K562 (cell line): Measurements from ENCODE around the gene EHBP1. TPM values are rescaled to one million over a fixed set of nuclear protein-coding genes. Genes with fewer than 3 reads are reported as not detected.

Source experiments
- CEBPB ChIP-seq: fragments of 450-650 bp; IDR thresholded peaks from 2 replicates; pipeline ENCODE4 v1.6.1; 2016; ENCODE audit warnings: missing genetic modification characterization, missing compliant biosample characterization
- CEBPG ChIP-seq, 3 experiments: fragments of 200-800 bp in 1 of 3; sonication (Bioruptor generic) in 1 of 3; sonication (generic) in 1 of 3; formaldehyde crosslinking in 1 of 3; IDR thresholded peaks in 2 of 3; conservative IDR thresholded peaks in 1 of 3; 2 replicates each; pipeline versions ENCODE4 v1.6.1 to v1.8.0; 2016 to 2022; ENCODE audit warnings: missing compliant biosample characterization in 2 of 3, missing genetic modification characterization in 2 of 3, mild to moderate bottlenecking in 1 of 3, missing genetic modification reagents in 1 of 3
- COPS2 ChIP-seq: fragments of 450-650 bp; conservative IDR thresholded peaks from 2 replicates; pipeline ENCODE4 v1.6.1; 2016; ENCODE audit warnings: mild to moderate bottlenecking, moderate library complexity
- CXXC5 ChIP-seq: fragments of 250-450 bp; sonication (Bioruptor Pico); IDR thresholded peaks from 2 replicates; pipeline ENCODE4 v1.8.0; 2022; ENCODE audit warnings: inconsistent platforms, mild to moderate bottlenecking, moderate library complexity
- EP300 ChIP-seq: IDR thresholded peaks from 2 replicates; pipeline ENCODE4 v1.6.1; 2012; ENCODE audit warnings: low read length, improper control_type of control experiment
- EP400 ChIP-seq: fragments of 450-650 bp; IDR thresholded peaks from 2 replicates; pipeline ENCODE4 v1.6.1; 2017; ENCODE audit warnings: antibody characterized with exemption, mild to moderate bottlenecking, moderate library complexity
- LEF1 ChIP-seq: fragments of 450-650 bp; IDR thresholded peaks from 2 replicates; pipeline ENCODE4 v1.6.1; 2016; ENCODE audit warnings: mild to moderate bottlenecking
- MYC ChIP-seq, 2 experiments: fragments of 250-450 bp in 1 of 2; sonication (Bioruptor Pico) in 1 of 2; IDR thresholded peaks; 2 replicates each; pipeline versions ENCODE4 v1.5.1 to v1.6.1; 2012 to 2021; ENCODE audit warnings: low read depth in 2 of 2, borderline replicate concordance in 1 of 2, improper control_type of control experiment in 1 of 2, low read length in 1 of 2, mild to moderate bottlenecking in 1 of 2, moderate library complexity in 1 of 2
- NBN ChIP-seq: fragments of 450-650 bp; IDR thresholded peaks from 2 replicates; pipeline ENCODE4 v1.6.1; 2016; ENCODE audit warnings: low read depth, mild to moderate bottlenecking
- NFRKB ChIP-seq: fragments of 450-650 bp; IDR thresholded peaks from 2 replicates; pipeline ENCODE4 v1.6.1; 2016; ENCODE audit warnings: low read depth
- PHF8 ChIP-seq: fragments of 200-600 bp; sonication (generic); IDR thresholded peaks from 2 replicates; pipeline ENCODE4 v1.6.1; 2012; ENCODE audit warnings: mixed run types, mild to moderate bottlenecking, inconsistent platforms, low read length, moderate library complexity, borderline replicate concordance
- RCOR1 ChIP-seq, 2 experiments: IDR thresholded peaks; 2 replicates each; pipeline ENCODE4 v1.6.1; 2012; ENCODE audit warnings: low read depth in 2 of 2, low read length in 2 of 2, borderline replicate concordance in 1 of 2, improper control_type of control experiment in 1 of 2
- SMAD4 ChIP-seq: fragments of 250-450 bp; sonication (Bioruptor Pico); conservative IDR thresholded peaks from 2 replicates; pipeline ENCODE4 v1.8.0; 2021; ENCODE audit warnings: inconsistent platforms, mild to moderate bottlenecking, moderate library complexity
- TBL1XR1 ChIP-seq, 2 experiments: IDR thresholded peaks; 2 replicates each; pipeline ENCODE4 v1.6.1; 2012; ENCODE audit warnings: improper control_type of control experiment in 2 of 2, low read length in 2 of 2, mild to moderate bottlenecking in 1 of 2
- TCF3 ChIP-seq: sonication (generic); formaldehyde crosslinking; IDR thresholded peaks from 2 replicates; pipeline ENCODE4 v1.4.0; 2020; ENCODE audit warnings: mild to moderate bottlenecking, missing genetic modification reagents
- TRIM24 ChIP-seq, 2 experiments: fragments of 450-650 bp; IDR thresholded peaks; 2 replicates each; pipeline ENCODE4 v1.6.1; 2016
- ZEB2 ChIP-seq: fragments of 450-650 bp; IDR thresholded peaks from 2 replicates; pipeline ENCODE4 v1.6.1; 2016
- ZNF696 ChIP-seq: fragments of 250-450 bp; sonication (Bioruptor Pico); conservative IDR thresholded peaks from 2 replicates; pipeline ENCODE4 v1.4.0; 2020; ENCODE audit warnings: mild to moderate bottlenecking, moderate library complexity
- polyA plus RNA-seq, 8 experiments: library from polyadenylated mRNA; depleted of rRNA in 4 of 8; stranded (reverse) in 5 of 8; unstranded in 3 of 8; fragments of >200 nt; fragmentation: Nextera tagmentation in 2 of 8; fragmentation: Illumina TruSeq in 1 of 8; extraction: Ambion mirVana in 2 of 8; extraction: Trizol in 1 of 8; gene quantifications; 2 replicates each; pipeline versions ENCODE4 v1.2.1 to v1.2.3, GENCODE V29; 2011 to 2014; ENCODE audit warnings: inconsistent platforms in 1 of 8, missing spikeins in 1 of 8
- total RNA-seq, 7 experiments: library from RNA; depleted of rRNA in 6 of 7; stranded (reverse); fragments of >200 nt in 6 of 7; fragmentation: Illumina TruSeq in 2 of 7; extraction: Trizol in 2 of 7; gene quantifications; 2 replicates each; pipeline versions ENCODE4 v1.2.1 to v1.2.3, GENCODE V29; 2011 to 2021; ENCODE audit warnings: low replicate concordance in 1 of 7
- TF ChIP-seq, protein P1 (sequence below): fragments of 250-450 bp; sonication (Bioruptor Pico); IDR thresholded peaks from 2 replicates; pipeline ENCODE4 v1.6.1; 2021; ENCODE audit warnings: mild to moderate bottlenecking
- TF ChIP-seq, protein P2 (sequence below): sonication (generic); formaldehyde crosslinking; IDR thresholded peaks from 2 replicates; pipeline ENCODE4 v1.8.1; 2022; ENCODE audit warnings: missing genetic modification reagents

The EHBP1 gene
- total and polyA plus RNA-seq, 9 of the 15 experiments (the other 6 are each of a cell fraction or from before 2014, with no cell fraction given) = 8.9 to 26.6 (median 19.3) TPM

DNA sequence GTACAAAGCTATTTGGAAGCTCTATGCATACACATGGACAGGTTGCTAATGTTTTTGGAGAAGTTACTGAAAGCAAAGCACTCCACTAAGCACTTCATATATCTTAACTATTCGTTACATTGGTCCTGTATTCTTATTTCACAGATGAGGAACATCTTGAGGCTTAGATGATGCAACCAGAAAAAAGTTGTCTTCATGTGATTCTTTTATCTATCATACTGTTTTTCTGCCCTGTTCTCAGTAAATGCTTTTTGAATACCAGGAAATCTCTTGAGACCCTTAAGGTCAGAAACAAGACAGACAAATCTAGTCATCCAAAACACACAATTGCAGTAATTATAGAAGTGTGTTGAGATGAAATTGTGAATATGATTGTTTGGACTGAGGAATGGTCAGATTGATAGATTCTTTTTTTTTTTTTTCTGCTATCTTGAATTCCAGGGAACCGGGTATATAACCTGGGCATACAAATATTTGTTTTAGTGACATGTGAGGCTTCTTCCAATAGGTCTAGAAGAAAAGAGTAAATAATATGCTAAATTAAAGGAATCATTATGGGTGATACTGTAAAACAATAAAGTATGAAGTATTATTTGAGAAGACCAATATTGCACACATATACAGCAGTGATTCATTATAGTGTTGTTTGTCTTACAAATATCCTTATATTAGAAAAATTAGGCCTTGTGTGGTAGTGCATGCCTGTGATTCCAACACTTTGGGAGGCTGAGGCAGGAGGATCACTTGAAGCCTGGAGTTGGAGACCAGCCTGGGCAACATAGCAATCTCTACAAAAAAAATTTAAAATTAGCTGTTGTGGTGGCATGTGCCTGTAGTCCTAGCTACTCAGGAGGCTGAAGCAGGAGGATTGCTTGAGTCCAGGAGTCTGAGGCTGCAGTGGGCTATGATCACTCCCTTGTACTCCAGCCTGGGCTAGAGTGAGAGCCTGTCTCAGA, 33.7 kb downstream of the EHBP1 start (continued):
- peak; percentile 39 for TF ChIP-seq EP400
- TF ChIP-seq CXXC5 (CRISPR knock-in tag) = peak; percentile 8
- TF ChIP-seq NBN = peak; percentile 54; the same call in 1 of the 2 replicates
- TF ChIP-seq EP300 = peak; percentile 78
- no peak for TF ChIP-seq ZNF696 (CRISPR knock-in tag)
- TF ChIP-seq RCOR1 (IDR thresholded peaks at IDR 0.05; ENCODE audit: borderline replicate concordance in 1 of 2, low read depth in 2 of 2, low read length in 2 of 2) = 0 out of 4 replicates have a peak, but pooled peaks of 1 of the 2 experiments have one; percentile 45
- TF ChIP-seq, protein P1, sequence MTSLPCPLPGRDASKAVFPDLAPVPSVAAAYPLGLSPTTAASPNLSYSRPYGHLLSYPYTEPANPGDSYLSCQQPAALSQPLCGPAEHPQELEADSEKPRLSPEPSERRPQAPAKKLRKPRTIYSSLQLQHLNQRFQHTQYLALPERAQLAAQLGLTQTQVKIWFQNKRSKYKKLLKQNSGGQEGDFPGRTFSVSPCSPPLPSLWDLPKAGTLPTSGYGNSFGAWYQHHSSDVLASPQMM (CRISPR knock-in tag) = no peak
- 0 out of 2 replicates have a peak, but pooled peaks have one; percentile 25 for TF ChIP-seq ZEB2
- TF ChIP-seq NFRKB = peak; percentile 69; the same call in 1 of the 2 replicates
- no peak for TF ChIP-seq PHF8
- TF ChIP-seq LEF1 = peak; percentile 52; the same call in 1 of the 2 replicates
- peak; percentile 86 for TF ChIP-seq CEBPG (CRISPR knock-in tag; IDR thresholded peaks at IDR 0.05)
- peak; percentile 94 to 95 for TF ChIP-seq CEBPG (tag; conservative IDR thresholded peaks at IDR 0.05 in 1 of 2, IDR thresholded peaks at IDR 0.05 in 1 of 2)
- 0 out of 2 replicates have a peak, but pooled peaks have one; percentile 40 for TF ChIP-seq TCF3 (CRISPR knock-in tag)
- TF ChIP-seq, protein P2, sequence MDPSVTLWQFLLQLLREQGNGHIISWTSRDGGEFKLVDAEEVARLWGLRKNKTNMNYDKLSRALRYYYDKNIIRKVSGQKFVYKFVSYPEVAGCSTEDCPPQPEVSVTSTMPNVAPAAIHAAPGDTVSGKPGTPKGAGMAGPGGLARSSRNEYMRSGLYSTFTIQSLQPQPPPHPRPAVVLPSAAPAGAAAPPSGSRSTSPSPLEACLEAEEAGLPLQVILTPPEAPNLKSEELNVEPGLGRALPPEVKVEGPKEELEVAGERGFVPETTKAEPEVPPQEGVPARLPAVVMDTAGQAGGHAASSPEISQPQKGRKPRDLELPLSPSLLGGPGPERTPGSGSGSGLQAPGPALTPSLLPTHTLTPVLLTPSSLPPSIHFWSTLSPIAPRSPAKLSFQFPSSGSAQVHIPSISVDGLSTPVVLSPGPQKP (CRISPR knock-in tag) = no peak
- peak; percentile 79 for TF ChIP-seq CEBPB (tag)
- TF ChIP-seq TRIM24 (IDR thresholded peaks at IDR 0.05) = peak; percentile 38 to 83; a peak in 2 of 4 replicates
- no peak for TF ChIP-seq COPS2
- peak in 1 of 2 experiments; percentile 26; a peak in 1 of 4 replicates for TF ChIP-seq TBL1XR1 (IDR thresholded peaks at IDR 0.05; ENCODE audit: low read length in 2 of 2)
- peak; percentile 68; the same call in 1 of the 2 replicates for TF ChIP-seq SMAD4
- peak; percentile 46; the same call in 1 of the 2 replicates for TF ChIP-seq MYC (IDR thresholded peaks at IDR 0.05; ENCODE audit: low read depth, low read length)
- no peak for TF ChIP-seq MYC (CRISPR knock-in tag; IDR thresholded peaks at IDR 0.05; ENCODE audit: borderline replicate concordance, low read depth)
- TF ChIP-seq, all 486 proteins: peak for 32
